ENCODE data around the gene FILIP1L. TPM values are rescaled to one million over a fixed set of nuclear protein-coding genes. Genes with fewer than 3 reads are reported as not detected.
A peak's percentile ranks its signal among the peaks of the same experiment; 100 is the strongest.

FILIP1L gene
- total RNA-seq, 1 donor from 2014 or later = 111 TPM

DNA sequence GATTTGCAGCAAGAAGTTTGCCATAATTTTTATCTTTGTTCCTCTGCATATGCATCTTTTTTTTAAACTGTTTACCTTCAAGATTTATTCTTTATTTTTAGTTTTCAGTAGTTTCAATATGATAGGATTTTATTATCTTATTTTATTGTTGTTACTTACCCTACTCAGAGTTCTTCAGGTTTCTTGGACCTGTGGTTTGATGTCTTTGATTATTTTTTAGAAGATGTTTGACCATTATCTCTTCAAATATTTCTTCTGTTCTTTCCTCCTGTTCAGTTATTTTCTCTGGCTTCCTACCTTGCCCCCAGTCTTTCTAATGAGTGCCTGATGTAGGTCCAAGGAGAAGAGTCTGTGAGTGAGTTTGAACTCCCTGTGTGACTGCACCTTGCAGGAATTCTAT lies 137.7 kb downstream of the FILIP1L start:
- DNase-seq (ENCODE audit: low read depth) = no peak

DNA sequence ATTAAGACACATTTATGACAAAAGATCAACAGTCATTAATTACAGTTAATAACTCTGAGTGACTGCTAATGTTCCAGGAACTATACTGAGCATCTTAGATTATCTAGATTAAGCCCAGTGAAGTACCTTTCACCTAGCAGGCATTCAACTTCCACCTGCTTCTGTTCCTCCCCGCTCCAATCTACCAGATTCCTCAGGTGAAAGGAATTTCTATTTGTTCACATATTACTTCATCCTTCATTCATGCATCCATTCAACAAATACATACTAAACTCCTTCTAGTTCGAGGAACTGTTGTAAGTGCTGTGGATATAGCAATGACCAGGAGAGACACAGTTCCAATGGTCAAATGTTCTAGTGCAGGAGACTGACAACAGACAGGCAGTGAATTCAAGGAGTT lies 139.3 kb downstream of the FILIP1L start:
- DNase-seq (ENCODE audit: low read depth) = peak; percentile 42

DNA sequence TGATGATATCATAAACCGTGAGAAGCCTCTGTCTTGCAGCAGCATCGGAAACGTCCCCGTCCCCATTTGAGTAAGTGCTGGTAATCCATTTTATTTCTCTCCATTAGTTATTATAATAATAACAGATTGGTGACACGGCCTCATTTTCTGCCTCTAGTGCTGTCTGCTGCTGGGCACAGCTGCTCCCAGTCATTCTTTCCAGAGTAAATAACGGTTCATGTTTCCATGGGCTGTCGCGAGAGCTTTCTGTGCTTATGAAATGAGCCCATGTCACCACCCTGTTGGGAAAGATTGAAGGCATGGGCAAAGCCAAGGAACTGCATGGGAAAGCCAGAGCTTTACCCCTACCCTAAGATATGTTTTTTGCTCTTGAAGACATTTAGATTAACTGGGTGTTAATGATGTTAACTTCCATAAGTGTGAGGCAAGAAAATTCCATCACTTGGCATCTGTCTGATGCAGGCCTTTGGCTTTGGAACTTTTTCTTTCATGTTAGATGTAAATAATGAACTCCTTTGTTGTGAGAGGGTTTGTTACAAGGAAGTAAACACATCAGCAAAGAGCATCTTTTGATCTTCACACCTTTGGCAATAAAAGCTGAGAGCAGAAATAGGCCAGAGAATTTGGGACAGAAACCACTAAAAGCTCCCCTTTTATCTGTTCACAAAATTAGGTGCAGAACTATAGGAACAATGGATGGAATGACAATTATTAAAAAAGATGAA lies 141.8 kb downstream of the FILIP1L start:
- DNase-seq (ENCODE audit: low read depth) = no peak

DNA sequence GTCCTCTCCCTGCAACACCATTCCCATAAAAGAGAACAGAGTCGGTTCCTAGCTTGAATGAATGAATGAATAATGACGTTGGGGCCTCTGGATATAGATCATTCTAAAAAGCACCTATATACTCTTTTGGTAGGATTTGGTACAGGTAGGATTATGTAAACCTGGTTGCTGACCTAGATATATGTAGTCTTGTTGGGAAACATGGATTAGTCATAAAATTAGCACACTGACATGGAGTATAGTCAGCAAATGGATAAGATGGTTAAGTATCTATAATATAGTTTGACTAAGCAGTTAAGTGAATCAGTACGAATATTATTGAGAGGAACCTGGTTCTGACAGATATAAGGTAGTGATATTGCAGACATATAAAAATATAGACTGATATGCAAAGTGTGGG lies 142.5 kb downstream of the FILIP1L start:
- DNase-seq (ENCODE audit: low read depth) = no peak

DNA sequence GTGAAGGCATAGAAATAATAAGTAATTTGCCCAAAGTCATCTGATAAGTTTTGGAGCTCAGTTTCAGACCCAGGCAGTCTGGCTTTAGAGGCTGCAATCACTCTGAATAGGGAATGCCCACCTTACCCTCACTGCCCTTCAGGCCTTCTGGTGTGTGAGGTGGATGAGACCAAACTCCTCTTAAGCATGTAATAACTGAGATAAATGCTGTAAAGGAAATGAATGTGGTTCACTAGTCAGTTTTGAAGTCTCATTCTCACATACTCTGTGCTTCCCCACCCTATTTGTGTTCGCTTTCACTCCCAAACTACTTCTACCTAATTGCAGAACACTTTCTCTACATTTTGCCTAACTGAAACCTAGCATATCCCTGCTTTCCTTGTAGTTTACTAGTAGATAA lies 144.1 kb downstream of the FILIP1L start:
- DNase-seq (ENCODE audit: low read depth) = no peak

DNA sequence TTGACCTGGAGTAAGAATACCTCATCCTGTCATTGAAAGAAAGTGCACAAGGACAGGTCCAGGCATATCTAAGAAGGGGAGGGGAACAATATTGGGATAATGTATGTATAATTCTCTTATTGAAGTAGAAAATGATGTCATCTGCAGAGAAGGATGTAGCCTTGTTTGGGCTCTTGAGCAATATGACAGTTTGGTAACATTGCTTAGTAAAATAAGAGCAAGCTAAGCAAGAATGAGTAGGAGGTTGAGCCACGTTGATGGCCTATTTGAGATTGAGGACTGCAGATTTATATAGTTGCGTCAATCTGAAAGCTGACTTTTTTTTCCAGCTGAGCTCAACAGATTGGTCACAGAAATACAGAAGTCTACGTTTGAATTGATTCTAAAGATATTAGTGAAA lies 145.2 kb downstream of the FILIP1L start:
- no peak for DNase-seq (ENCODE audit: low read depth)

DNA sequence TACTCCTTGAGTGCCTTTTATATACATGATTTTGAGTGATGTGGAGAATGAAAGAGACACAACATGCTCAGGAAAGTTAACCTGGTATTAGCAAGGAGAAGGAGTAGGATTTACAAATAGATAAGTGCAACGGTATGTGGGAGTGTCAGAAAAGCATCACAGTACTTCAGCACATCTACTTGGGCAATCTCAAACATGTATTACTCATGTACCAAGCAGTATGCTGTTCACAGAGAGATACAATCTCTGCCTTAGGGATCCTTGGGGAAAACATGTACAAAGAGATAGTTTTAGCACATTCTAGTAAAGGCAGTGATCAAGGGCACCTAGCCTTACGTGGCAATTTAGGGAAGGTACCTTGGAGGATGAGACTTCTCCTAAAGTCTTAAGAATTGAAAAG lies 146.5 kb downstream of the FILIP1L start:
- no peak for DNase-seq (ENCODE audit: low read depth)

DNA sequence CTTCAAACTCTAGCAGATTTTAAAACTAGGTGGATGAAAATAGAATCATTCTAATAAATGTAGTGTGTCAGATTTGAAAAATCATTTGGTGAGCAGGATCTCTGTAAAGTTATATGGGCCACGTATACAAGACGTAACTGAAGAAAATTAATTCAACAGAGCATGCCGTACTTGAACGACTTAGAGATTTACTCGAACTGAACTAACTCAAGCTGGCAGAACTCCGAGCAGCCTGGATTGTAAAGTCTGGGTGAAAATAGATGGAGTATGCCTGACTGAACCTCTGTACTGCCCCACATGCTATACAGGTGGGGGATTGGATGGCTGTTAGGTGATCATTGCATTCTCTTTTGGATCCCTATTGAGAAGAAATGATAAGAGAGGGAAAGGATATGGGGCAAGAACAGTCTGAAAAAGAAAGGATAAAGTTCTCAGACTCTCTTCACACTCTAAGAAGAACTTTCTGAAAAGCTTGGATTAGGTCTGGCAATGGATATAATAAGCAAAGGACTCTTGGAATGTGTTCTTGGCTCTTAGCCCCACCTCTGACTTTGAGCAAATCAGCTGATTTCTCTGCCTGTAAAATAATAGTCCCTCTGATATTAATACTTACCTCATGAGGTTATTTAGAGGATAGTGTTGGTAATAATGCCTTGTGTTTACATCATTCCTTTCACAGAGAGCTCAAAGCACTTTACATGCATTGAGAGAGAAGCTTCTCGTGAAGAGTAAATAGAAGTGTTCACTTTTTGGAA lies 147.5 kb downstream of the FILIP1L start:
- DNase-seq (ENCODE audit: low read depth) = no peak

DNA sequence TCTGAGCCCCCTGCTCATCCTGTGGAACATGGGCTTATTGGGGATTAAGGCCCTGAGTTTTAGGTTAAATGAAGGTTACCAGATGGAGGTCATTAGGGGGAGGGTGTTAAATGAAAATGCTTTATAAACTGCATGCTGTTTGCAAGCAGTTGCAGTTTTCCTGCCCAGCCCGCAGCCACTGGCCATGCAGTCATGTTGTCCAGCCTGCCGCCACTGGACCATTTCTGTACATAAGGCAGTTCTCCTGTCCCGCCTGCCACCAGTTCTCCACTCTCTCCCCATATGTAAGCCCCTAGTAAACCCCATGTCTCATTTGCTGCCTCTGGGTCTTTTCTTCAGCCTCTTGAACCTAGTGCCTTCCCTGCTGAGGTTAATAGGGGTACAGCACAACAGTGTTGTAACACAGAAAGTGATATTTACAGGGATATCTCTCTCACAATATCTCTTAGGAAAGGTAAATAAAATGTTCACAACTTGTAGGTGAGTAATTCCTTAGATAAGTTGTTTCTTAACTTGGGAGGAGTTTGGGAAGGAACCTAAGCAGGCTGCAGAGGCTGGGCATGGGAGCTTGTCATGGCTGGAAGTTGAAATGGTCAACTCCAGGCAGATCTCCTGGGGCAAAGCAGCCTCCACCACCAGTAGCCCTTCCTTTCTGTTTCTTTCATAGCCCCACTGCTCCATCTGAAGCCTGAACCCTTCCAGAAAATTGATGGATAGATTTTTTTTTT lies 148.5 kb downstream of the FILIP1L start:
- no peak for DNase-seq (ENCODE audit: low read depth)

DNA sequence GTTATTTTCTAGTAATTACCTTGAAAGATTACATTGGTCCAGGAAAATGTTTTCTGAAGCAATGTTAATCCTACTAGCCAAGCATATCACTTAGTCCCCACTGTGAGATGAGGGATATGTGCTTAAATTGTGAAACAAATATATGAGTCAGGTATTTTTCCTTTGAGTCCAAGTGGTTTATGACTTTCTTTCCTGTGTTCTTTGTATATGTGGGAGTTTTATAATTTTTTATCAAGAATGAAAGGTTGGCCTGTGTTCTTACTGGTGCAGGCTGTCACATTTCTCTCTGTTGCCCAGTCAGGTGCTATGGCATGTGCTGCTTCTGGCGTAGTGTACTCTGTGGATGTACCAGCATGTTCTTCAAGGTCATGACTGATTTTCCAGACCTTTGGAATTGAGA lies 149.2 kb downstream of the FILIP1L start:
- DNase-seq (ENCODE audit: low read depth) = peak; percentile 92

DNA sequence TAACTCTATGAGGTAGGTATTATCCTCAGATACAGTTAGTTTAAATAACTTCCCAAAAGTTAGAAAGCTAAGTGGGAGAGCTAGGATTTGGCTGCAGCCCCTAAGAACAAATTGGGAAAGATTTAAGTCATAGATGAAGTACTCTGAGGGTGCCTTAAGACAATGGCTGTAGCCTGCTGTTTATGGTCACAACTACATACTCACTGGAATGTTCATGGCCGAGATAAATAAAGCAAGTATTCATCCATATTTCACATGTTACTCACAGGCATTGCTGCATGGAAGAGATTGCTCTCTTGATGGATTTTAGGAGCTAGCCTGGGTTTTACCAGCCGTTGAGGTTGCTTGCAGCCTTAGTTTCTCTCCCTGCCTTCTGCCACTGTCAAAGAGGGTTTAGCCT lies 151.6 kb downstream of the FILIP1L start:
- DNase-seq (ENCODE audit: low read depth) = no peak

DNA sequence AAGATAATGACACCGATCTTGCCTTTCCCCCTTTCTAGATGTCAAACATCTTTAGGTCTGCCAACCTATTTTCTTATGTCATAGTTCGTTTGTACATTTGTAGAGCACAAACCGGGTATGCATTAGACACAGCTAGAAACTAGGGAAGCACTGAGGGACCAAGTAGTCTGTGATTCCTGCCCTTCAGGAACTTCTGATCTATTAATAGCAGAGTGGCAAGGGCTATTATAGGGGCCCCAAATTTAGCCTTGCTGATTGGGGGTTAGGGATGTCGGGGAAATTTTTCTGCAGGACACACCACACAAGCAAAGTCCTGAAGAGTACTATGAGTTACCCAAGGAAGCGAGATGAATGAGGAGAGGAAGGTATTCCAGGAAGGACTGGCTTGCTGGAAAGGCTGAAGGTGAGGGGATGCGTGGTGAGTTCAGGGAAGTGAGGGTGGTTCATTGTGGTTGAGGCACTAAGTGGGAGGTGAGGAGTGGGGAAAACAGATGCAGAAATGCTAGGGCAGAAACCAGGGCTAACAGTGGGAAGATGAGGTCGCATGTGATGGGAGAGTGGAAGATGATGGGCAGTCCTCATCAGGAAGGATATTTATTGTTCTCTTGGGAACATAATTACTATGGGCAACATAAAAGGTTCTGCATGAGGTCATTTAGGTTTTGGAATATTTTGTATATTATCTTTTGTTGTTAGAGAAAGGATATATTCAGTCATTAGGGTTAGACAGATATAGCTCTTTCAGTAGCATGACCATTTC lies 152.4 kb downstream of the FILIP1L start:
- no peak for DNase-seq (ENCODE audit: low read depth)

DNA sequence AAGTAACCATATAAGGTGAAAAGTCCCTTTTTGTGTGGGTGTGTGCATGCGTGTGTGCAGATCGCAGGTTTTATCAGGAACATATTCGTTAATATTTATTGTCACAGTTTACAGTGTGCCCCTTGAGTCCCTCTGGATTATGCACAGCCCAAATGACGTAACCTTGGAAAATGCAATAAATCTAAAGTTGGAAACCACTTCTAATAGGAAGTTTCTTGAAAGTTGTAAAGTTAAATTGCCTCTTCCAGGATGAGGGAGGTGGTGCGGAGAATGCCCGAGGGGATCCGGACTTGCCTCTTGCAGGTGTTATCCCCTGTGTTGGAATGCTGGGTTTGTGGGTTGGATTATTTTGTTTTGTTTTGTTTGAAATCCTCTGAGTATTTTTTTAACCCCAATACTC lies 153.4 kb downstream of the FILIP1L start:
- peak; percentile 77 for DNase-seq (ENCODE audit: low read depth)

DNA sequence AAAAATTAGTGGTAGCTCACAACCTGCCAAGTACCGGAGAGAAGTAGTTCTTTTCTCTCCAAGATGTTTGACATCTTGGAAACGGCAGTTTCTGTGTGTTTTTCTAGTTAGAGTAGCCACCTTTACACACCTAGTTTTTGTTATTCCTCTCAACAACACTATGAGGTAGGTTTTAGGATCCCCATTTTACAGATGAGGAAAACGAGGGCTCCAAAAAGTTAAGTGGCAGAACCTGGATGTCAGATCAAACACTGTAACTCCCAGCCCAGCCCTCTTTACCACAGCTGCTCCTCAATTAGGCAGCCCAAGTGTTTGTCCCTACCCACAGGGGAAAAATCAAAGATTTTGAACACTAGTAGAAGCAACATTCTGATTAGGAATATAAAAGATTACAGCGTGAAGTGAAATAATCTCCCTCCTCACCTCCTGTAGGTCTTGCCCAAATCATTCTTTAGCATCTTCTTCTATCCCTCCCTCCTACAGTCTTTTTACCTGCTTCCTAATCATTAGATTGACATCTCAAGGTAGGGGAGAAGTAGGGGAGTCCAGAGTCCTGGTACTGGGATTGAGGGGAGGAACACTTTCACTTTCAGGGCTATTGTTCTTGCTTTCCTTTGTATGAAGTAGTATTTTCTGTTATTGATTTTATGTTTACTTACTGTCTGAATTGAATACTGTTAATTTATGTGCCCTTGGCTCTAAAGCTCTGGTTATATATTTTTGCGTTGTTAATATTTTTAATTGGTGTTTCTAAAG lies 154.0 kb downstream of the FILIP1L start:
- no peak for DNase-seq (ENCODE audit: low read depth)

DNA sequence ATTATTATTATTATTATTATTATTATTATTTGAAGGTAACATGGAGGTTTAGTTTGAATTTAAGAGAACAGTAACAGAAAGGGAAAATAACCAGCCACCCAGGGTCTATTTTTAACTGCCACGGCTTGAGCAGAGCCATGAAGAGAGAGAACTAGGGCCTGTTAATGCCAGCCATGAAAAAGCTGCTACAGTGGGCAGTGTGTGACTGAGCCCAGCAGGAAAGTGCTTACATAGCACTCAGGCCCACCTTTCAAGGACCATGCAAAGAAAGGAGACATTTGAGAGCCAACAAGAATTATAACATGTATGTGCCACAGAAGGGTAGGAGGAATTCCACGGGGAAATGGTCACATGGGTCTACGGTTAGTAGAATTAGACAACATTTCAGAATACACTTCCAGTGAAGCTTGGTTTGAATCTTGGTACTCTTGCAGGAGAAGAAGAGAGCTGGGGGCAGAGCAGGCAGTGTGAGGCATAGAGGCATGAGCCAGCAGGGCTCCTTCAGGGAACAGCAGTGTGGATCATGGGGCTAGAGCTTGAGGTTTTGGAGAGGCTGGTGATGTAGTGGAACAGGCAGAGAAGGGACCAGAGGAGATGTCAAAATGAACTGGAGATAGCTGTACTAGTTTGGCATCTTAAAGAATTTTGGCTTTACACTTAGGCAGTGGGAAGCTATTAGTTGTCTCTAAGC lies 155.9 kb downstream of the FILIP1L start:
- DNase-seq (ENCODE audit: low read depth) = no peak

DNA sequence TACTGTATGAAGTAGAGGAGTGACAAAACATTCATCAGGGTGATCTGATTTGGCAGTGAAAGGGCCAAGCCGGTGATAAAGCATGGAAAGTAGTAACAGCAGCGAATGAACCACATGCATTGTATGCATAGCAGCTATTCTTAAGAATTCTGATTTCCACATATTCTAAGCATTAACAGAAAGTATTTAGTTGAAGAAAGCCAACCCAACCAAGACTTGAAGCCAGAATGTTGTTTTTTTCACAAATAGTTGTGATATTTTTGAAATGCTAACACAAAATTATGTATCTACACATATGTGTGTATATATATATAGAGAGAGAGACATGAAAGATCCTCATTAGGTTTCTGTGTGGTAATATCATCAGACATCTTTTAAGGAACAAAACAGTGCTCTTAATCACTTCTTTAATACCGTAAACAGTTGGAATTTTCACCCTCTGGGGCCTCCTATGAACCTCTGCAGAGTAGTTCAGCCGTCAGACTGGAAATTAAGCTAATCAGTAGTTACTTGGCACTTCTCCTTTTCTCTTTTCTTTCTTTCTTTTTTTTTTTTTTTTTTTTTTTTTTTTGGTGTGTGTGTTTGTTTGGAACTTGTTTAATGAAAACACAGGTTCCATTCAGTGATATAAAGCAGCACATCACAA lies 157.0 kb downstream of the FILIP1L start:
- peak; percentile 54 for DNase-seq (ENCODE audit: low read depth)

DNA sequence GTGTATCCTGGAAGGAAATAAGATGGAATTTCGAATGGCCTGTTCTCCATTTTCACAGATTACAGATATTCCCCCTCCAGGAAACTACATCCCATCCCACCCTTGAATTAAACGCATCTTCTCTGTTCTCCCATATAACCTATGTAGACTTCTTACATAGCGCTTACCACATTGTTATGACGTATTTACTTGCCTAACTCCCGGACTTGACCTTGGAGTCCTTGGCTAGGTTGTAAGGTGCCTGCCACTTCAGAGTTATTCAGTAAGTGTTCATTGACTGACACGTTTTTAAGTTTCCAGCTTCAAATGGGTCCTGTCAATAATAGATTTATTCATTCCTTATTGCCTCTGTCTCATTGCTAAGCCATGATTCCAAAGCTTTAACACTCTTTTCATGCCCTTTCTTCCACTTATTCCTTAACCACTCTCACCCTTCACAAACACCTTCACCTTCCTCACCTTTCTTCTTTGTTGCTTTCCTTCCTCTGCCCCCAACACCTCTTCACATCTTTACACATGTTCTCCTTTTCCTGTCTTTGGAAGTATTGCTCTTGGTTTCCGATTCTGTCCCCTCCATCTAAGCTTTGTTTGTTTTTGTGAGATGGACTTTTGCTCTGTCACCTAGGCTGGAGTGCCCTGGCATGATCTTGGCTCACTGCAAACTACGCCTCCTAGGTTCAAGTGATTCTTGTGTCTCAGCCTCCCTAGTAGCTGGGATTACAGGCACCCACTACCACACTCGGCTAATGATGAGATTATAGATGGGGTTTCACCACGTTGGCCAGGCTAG lies 158.3 kb downstream of the FILIP1L start:
- DNase-seq (ENCODE audit: low read depth) = no peak

DNA sequence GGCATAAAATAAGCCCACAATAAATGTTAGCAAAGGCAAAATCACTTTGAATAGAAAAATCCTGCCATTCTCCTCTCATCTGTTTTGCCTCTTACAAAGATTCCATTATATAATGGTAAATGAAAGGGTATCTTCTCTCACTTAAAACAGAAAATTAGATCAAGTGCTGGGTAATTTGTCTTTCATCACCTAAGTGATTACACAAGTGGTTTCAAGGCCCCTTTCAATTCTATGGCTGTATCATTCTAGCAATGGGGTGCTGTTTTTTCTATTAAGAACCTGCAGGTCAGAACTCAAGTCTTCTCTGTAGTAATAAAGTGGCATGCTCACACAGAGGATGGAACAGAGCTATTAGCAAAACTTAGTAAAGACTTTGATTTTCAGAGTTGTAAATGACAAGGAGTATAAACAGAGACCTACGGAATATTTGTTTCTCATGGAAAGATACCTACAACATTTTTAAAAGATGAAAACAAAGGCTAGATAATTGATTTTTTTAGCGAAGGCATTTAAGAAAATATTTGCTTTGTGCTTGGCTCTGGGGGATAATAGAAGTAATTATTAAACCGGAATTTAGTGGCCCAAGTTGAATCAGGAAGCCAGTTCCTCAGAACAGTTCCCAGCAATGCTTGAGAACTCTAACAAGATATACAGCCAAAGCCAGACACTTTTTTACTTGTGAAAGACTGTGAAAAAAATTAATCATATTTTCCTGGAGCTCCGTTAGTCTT lies 159.2 kb downstream of the FILIP1L start:
- DNase-seq (ENCODE audit: low read depth) = peak; percentile 81

DNA sequence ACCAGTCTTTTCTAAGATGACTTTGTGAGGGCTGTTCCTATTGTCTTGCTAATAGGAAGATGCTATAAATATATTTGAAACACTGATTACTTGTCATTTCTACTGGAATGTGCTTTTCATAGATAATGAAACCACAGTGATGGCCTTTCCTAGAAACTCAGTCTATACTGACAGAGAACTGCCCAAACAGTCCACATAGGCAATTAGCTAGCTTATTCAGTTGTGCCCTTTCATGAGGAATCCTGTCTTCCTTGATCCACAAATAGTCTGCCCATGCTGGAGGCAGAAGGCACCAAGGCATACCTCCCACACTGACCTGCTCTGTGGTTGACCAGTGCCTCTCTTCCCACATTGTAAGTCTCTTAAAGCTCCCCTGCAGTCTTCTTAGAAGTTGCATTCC lies 160.7 kb downstream of the FILIP1L start:
- DNase-seq (ENCODE audit: low read depth) = peak; percentile 64
